Astrocyte of the spinal cord (primary cell): ENCODE measurements around the gene PSMD13.

Experiments
- DNase-seq: peaks from one replicate; pipeline ENCODE4 v3.0.0; 2011; ENCODE audit warnings: low read depth, low spot score
- H3K4me3 ChIP-seq: 2 replicates; pipeline ENCODE4 v1.5.1; 2011; ENCODE audit warnings: low read depth, mild to moderate bottlenecking, low read length, moderate library complexity
- CTCF ChIP-seq: IDR thresholded peaks from 2 replicates; pipeline ENCODE4 v1.5.1; 2012; ENCODE audit warnings: low read depth, mild to moderate bottlenecking, low read length, inconsistent platforms
- in situ Hi-C: cut with HindIII; loops from 2 replicates; pipeline ENCODE4 v1.10.0; 2017; ENCODE audit warnings: low sequenced_read_pairs

The PSMD13 gene

GRCh38 chr11:201966-202365, 34.8 kb upstream of the PSMD13 start:
- H3K4me3 ChIP-seq = no peak overlapping the region
- in situ Hi-C loops = no loop called here
- no peak for DNase-seq
- no peak for TF ChIP-seq CTCF

GRCh38 chr11:202490-202889, 34.3 kb upstream of the PSMD13 start:
- in situ Hi-C loops = no loop called here
- no peak overlapping the region for H3K4me3 ChIP-seq
- DNase-seq = no peak
- no peak for TF ChIP-seq CTCF

GRCh38 chr11:203056-203944, 33.5 kb upstream of the PSMD13 start:
- TF ChIP-seq CTCF = no peak
- no peak overlapping the region for H3K4me3 ChIP-seq
- DNase-seq = no peak
- in situ Hi-C loops = no loop called here

GRCh38 chr11:203945-204586, 32.7 kb upstream of the PSMD13 start:
- in situ Hi-C loops = no loop called here
- H3K4me3 ChIP-seq = no peak overlapping the region
- DNase-seq = no peak
- no peak for TF ChIP-seq CTCF

- H3K4me3 ChIP-seq = no peak overlapping the region
- no peak for TF ChIP-seq CTCF
- DNase-seq = no peak
- in situ Hi-C loops = no loop called here
Observed at GRCh38 chr11:204587-205109, 32.1 kb upstream of the PSMD13 start.

GRCh38 chr11:205221-206001, 31.4 kb upstream of the PSMD13 start:
- no peak for TF ChIP-seq CTCF
- no peak for DNase-seq
- in situ Hi-C loops = no loop called here
- no peak overlapping the region for H3K4me3 ChIP-seq
